Activated CD4-positive, CD25-positive, alpha-beta regulatory T cell treated with anti-CD3 and anti-CD28 coated beads, Interleukin-2, amount 50 U/mL, for 24 hours (primary cell): ENCODE results near the gene TLR1.
A peak's percentile ranks its signal among the peaks of the same experiment; 100 is the strongest.
"Not testable (repeated sequence)": the region's sequence is repeated elsewhere in the genome, so short reads cannot be mapped to it uniquely, and the experiment has no call there.

ENCODE experiments used
- ATAC-seq, 2 donors: fragments of 150-1000 bp; cut with Tn5 transposase; one replicate each; pipeline ENCODE4 v1.10.0; 2021; ENCODE audit warnings: mild to moderate bottlenecking in 1 of 2, moderate library complexity in 1 of 2

Gene TLR1, protein sequence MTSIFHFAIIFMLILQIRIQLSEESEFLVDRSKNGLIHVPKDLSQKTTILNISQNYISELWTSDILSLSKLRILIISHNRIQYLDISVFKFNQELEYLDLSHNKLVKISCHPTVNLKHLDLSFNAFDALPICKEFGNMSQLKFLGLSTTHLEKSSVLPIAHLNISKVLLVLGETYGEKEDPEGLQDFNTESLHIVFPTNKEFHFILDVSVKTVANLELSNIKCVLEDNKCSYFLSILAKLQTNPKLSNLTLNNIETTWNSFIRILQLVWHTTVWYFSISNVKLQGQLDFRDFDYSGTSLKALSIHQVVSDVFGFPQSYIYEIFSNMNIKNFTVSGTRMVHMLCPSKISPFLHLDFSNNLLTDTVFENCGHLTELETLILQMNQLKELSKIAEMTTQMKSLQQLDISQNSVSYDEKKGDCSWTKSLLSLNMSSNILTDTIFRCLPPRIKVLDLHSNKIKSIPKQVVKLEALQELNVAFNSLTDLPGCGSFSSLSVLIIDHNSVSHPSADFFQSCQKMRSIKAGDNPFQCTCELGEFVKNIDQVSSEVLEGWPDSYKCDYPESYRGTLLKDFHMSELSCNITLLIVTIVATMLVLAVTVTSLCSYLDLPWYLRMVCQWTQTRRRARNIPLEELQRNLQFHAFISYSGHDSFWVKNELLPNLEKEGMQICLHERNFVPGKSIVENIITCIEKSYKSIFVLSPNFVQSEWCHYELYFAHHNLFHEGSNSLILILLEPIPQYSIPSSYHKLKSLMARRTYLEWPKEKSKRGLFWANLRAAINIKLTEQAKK

DNA sequence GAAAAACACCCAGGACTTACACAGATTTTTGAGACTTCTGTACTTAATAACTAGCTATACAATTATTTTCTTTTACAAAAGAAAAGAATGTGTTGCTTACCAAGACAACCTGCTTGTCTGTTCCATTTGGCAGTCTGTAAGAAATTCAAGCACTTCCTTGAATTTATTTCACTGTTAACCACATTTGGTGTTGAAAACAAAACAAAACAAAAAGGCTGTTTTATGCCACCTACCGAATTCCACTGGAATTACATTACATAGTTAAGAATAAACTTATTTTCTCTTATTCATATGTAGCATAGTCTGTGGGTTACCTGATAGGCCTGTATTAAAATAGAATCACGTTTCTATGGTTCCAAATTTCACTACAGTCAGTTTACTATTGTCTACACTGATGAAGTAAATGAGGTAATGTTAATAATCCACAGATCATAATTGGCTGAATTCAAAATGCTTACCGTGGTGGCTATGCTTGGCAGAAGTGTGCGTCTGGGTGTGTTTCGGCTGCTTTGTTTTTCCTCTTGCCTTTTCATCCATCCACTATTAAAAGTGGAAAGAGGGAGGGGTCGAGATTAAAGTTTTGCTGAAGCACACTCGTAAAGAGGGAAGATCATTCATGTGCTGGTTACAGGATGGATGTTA is at the start of gene TLR1:
TLR1 (minus strand) TSS at position 138 of the 642 bp plus-strand sequence. CDS start 5,960 bp downstream, outside the sequence.
- peak; percentile 77 to 83 for ATAC-seq

DNA sequence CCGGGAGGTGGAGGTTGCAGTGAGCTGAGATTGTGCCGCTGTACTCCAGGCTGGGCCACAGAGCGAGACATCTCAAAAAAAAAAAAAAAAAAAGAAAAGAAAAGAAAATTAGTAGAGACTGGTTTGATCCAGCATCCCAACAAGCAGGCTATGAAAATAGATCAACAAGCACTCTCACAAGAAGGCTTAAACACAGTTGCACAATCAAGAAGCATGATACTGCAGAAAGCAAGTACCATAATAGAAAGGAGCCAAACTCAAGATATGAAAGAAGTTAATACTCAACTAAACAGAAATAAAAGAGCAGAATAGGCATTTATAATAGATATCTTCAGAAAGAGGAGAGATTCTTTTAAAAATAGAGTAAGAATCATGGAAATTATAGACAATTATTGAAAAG is 41.4 kb upstream of the TLR1 start:
- no peak for ATAC-seq

DNA sequence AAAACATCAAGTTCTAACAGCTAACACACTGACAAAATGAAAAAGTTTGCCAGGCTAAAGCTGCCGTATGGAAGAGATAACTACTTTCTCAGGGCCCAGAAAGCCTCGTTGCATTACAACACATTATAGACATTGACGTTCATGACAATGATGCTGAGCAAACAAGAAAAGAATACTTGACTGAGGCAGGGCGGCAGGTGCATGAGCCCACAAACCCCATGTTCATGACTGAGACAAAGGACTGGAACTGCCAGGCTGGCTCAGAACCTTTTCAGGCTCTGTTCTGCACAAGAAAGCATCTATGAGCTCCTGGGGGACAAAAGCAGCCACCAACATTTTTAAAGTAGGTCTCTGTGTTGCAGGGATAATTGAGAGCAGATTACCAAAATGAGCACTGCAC is 38.4 kb upstream of the TLR1 start:
- ATAC-seq = no peak

DNA sequence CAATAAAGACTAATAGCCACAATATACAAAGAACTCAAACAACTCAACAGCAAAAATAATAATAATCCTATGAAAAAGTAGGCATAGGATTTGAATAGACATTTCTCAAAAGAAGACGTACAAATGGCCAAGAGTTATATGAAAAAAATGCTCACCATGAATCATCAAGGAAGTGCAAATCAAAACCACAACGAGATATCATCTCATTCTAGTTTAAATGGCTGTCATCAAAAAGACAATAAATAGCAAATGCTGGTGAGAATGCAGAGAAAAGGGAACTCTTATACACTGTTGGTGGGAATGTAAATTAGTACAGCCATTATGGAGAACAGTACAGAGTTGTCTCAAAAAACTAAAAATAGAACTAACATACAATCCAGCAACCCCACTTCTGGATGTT is 33.3 kb upstream of the TLR1 start:
- peak; percentile 82 to 83 for ATAC-seq

DNA sequence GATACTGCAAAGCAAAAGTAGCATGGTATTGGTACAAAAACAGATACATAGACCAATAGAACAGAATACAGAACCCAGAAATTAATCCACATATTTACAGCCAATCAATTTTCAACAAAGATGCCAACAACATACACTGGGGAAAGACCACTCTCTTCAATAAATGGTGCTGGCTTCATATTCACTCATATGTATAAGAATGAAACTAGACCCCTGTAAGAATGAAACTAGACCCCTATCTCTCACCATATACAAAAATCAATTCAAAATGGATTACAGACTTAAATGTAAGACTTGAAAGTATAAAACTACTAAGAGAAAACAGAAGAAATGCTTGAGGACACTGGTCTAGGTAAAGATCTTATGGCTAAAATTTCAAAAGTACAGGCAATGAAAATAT is 32.7 kb upstream of the TLR1 start:
- ATAC-seq = peak; percentile 66 to 71

DNA sequence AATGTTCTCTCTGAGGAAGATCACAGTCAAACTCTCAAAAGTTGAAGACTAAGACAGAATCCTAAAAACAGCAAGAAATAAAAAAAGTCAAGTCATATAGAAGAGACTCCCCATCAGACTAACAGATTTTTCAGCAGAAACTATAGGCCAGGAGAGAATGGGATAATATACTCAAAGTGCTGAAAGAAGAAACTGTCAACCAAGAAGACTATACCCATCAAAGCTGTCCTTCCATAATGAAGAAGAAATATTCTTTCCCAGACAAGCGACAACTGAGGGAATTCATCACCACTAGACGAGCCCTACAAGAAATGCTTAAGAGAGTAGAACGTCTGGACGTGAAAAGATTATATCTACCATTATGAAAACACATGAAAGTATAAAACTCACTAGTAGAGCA is 30.0 kb upstream of the TLR1 start:
- no peak for ATAC-seq

DNA sequence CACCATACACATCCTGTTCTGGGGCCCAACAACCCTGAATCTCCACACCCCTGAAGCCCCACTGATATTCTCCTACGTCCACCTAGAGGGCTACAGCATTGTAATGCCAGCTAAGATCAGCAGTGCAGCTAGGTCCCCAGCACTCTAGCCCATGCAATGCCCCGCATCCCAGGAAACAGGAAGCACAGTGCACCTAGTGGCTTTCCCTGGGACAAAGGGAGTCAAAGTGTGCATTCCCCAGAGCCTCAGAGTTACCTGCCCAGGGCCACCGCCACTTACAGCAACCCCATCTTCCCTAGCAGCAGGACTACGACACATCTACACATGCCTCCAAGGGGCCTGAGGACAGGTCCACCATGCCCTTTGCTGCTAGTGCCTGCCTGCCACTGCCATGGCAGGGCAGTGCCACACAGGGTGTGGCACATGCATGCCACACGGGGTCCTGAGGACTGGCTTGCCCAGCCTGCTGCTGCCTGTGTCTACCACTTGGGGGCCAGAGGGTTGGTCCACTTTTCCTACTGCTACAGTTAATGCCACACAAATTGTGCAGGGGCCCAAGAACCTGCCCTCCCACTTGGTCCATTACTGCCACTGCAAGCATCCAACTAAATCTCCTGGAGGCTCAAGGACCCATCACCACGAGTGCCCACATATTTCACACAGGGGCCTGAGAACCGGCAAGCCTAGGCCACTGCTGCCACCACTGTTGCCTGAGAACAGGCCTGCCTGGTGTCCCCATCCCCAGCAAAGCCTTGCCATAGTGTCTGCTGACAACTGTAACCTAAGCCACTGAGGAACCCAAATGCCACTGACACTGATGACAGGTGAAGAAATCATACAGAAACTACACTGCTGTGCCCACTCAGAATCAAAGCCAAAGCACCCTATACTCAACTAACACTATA is 28.3 kb upstream of the TLR1 start:
- ATAC-seq = no peak

DNA sequence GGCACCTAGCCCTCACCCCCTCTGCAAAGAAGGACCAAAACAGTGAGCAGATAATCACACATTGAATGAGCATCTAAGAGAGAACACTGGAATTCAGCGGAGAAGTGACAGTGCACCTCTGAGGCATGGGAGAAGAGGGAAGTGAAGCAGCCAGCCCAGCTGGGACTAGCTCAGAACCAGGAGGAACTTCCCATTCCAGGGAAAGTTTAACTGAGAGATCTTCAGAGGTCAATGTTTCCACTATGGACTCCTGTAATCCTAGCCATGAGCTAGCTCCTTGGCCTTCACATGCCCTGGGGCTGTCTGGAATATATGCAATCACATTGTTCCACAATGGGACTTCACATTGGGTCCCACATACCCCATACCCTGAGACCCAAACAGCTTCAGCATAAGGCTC is 27.6 kb upstream of the TLR1 start:
- no peak for ATAC-seq

DNA sequence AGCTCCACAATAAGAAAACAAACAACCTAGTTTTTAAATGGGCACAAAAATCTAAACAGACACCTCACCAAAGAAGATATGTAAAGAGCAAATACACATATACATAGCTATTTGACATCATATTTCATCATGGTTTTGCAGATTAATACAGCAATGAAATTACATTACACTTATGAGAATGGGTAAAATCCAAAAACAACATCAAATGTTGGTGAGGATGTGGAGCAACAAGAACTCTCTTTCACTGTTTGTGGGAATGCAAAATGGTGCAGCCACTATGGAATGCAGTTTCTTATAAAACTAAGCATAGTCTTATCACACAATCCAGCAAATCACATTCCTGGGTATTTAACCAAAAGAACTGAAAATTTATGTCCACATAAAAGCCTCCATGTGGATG is 27.1 kb upstream of the TLR1 start:
- no peak for ATAC-seq

DNA sequence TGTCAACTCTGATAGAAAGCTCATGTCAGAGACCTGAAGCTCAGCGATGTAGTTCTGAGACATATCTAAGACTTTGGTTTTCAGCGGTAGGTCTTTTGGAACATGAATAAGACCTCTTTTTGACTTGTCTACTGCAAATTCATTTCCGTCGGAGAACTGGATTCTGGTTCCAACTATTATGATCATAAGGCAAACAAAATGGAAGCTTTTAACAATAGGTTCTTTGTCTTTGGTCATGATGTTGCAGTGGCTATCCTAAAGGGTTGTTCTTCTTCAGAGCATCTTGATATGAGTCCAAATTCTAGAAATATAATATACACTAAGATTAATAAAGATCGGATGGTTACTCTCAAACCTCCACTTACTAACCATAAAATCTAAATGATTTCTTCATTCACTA is 24.6 kb upstream of the TLR1 start:
- ATAC-seq = no peak

DNA sequence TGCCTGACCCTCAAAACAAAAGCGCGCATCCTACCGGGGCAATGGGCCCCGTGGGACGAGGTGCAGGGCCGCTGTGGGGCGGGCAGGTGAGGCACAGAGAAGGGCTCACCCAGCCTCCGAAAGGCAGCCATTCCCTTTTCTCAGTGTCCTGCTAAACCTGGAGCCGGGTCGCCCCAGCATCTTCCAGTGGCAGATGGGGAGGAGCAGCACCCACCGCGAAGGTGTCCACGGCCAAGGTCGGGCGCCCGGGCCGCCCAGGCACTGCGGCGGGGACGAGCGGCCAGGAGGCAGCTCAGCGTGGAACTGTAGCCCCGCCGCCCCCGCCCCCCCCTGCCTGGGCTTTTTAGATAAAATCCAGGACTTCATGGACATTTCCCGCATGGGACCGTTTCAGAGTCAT is 19.2 kb upstream of the TLR1 start:
- no peak for ATAC-seq

DNA sequence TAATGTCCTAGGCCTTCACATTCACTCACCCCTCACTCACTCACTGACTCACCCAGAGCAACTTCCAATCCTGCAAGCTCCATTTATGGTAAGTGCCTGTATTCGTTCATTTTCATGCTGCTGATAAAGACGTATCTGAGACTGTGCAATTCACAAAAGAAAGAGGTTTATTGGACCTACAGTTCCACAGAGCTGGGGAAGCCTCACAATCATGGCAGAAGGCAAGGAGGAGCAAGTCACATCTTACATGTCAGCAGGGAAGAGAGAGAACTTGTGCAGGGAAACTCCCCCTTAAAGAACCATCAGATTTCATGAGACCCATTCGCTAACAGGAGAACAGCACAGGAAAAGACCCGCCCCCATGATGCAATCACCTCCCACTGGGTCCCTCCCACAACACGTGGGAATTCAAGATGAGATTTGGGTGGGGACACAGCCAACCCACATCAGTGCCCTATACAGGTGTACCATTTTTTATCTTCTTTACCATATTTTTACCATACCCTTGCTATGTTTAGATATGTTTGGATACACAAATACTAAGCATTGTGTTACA is 18.2 kb upstream of the TLR1 start:
- no peak for ATAC-seq

DNA sequence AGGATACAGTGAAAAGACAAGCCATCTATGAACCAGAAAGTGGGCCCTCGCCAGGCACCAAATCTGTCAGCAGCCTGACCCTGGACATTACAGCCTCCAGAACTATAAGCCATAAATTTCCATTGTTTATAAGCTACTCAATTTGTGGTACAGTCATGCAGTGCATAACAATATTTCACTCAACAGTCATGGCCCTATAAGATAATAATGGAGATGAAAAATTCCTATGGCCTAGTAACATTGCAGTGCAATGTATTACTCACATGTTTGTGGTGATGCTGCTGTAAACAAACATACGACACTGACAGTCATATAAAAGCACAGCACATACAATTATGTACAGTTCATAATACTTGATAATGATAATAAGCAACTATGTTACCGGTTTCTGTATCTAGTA is 17.1 kb upstream of the TLR1 start:
- ATAC-seq = no peak

DNA sequence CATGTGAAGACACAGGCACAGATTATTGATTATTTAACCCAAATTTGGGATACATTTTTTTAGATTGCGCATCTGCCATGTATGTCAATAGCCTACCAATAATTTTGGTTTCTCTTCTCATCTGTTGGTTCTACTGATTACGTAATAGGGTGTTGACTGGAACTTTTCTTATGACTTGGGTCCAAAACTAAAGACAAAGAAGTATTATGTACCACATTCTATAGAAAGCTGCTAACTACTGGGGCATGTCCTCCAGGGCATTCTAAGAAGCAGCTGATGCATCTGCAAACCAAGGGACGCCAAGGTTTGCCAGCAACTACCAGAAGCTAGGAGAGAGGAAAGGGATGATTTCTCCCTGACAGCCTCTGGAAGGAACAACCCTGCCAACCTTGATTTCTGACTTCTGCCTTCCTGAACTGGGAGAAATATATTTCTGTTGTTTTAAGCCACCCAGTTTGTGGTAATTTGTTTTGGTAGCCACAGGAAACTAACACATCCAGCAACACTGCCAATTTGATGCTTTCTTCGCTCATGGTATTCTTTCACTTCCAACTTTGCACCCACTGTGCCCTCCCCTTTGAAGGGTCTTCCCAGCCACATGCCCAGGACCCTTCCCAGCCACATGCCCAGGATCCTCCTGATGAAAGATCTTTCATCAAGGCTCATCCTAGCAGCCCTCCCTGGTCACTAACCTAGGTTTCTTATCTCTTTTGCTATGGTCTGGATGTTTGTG is 15.9 kb upstream of the TLR1 start:
- no peak for ATAC-seq

DNA sequence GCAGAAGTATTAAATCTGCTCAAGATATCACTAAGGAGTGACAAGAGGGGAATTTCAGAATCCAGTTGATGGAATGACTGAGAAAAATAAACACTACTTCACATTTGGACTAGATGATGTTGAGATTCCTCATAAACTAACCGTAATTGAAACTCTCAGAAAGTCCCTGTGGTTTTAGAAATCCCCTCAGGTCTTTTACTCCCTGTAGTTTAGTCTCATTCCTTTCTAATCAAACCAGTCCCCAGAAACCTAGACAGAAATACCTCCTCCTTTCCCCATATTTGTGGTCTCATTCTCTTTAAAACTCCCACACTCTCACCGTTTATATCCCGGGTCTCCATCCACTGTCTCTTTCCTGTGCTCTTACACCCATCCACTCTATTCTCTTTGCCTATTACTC is 15.0 kb upstream of the TLR1 start:
- peak in 1 of 2 donors; percentile 58 for ATAC-seq

DNA sequence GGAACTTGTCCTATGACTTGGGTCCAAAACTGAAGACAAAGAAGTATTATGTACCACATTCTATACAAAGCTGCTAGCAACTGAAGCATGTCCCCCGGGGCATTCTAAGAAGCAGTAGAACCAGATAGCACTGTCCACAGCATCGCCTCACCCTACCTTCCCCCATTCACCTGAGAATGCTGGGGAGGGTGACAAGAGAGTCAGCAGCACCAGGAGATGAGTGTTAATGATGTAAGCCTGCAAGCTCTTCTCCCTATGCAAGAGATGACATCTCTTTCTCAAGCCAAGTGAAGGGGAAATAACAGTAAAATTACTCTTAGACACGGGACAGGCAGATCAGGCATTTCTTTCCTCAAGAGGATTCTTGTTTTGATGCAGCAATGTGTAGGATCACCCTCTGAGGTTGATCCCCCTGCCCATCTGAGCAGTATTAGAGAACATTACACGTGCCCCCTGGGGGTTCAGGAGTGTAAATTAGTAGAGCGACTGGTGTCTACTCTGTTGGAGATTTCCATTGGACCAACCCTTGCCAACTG is 13.9 kb upstream of the TLR1 start:
- peak in 1 of 2 donors; percentile 28 for ATAC-seq

DNA sequence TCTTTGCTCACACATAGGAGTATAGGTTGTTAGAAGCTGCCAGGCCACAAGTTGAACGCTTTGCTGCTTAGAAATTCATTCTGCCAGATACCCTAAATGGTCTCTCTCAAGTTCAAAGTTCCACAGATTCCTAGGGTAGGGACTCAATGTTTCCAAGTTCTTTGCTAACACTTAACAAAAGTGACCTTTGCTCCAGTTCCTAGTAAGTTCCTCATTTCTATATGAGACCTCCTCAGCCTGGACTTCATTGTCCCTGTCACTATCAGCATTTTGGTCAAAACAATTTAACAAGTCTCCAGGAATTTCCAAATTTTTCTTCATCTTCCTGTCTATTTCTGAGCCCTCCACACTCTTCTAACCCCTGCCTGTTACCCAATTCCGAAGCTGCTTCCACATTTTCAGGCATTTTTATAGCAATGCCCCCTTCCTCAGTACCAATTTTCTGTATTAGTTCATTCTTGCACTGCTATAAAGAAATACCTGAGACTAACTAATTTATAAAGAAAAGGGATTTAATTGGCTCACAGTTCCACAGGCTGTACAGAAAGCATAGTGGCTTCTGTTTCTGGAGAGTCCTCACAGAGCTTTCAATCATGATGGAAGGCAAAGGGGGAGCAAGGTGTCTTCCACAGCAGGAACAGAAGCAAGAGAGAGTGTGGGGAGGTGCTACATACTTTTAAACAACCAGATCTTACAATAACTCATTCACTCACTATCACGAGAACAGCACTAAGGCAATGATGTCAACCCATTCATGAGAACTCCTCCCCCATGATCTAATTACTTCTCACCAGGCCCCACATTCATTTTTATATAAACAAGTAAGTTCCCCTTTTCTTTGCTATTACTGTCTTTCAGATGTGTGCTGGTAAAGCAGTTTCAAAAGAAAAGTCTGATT is 11.5 kb upstream of the TLR1 start:
- ATAC-seq = peak in 1 of 2 donors; percentile 30

DNA sequence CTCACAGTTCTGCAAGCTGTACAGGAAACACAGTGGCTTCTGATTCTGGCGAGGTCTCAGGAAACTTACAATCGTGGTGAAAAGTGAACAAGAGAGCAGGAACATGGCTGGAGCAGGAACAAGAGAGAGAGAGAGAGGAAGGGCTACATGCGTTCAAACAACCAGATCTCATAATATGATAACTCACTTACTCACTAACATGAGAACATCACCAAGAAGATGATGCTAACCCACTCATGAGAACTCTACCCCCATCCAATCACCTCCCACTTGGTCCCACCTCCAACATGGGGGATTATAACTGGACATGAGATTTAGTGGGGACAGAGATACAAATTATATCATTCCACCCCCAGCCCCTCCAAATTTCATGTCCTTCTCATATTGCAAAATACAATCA is 9.8 kb upstream of the TLR1 start:
- no peak for ATAC-seq

DNA sequence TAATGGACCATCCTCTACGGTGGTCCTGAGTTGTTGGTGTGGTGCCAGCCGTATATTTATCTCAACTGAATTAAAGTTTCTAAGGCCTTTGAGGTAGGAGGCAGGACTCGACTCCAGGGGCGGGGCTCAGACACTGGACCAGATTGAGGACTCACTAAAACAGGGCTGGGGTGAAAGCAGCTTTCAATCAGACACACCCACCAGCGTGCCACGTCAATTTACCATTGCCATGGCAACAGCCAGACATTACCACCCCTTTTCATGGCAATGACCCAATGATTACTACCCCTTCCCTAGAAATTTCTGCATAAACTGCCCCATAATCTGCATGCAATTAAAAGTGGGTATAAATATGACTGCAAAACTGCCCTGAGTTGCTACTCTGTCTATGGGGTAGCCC is 6.7 kb upstream of the TLR1 start:
- ATAC-seq = no peak

DNA sequence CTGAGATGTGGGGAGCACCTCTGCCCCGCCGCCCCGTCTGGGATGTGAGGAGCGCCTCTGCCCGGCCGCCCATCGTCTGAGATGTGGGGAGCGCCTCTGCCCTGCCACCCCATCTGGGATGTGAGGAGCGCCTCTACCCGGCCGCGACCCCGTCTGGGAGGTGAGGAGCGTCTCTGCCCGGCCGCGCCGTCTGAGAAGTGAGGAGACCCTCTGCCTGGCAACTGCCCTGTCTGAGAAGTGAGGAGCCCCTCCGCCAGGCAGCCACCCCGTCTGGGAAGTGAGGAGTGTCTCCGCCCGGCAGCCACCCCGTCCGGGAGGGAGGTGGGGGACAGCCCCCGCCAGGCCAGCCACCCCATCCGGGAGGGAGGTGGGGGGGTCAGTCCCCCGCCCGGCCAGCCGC is 2.9 kb upstream of the TLR1 start:
- ATAC-seq = not testable (repeated sequence)
